Transverse colon (tissue), 4 donors: ENCODE results near the gene GABBR2. TPM values are rescaled to one million over a fixed set of nuclear protein-coding genes. Genes with fewer than 3 reads are reported as not detected.

ENCODE experiments used
- DNase-seq: peaks from one replicate; pipeline ENCODE4 v3.0.0-alpha.2; 2019
- H3K27ac ChIP-seq, 4 donors: fragments of 200-600 bp; sonication (generic); 2 replicates each; pipeline ENCODE4 v1.5.1; 2016 to 2018; ENCODE audit warnings: inconsistent platforms in 4 of 4
- H3K27me3 ChIP-seq: fragments of 200-600 bp; sonication (generic); 2 replicates; pipeline ENCODE4 v1.5.1; 2017; ENCODE audit warnings: inconsistent platforms
- H3K36me3 ChIP-seq, 4 donors: fragments of 200-600 bp; sonication (generic); 2 replicates each; pipeline ENCODE4 v1.5.1; 2017 to 2019; ENCODE audit warnings: inconsistent platforms in 4 of 4
- H3K4me1 ChIP-seq, 4 donors: fragments of 200-600 bp; sonication (generic); 2 replicates each; pipeline ENCODE4 v1.5.1; 2017 to 2020; ENCODE audit warnings: inconsistent platforms in 4 of 4
- H3K4me3 ChIP-seq, 4 donors: fragments of 200-600 bp; sonication (generic); 1 replicate in 1 of 4; 2 replicates in 3 of 4; pipeline versions ENCODE4 v1.5.1 to v1.6.1; 2017 to 2019; ENCODE audit warnings: inconsistent platforms in 4 of 4
- H3K9me3 ChIP-seq, 2 donors: fragments of 200-600 bp; sonication (generic); 2 replicates each; pipeline ENCODE4 v1.5.1; 2017 to 2019; ENCODE audit warnings: inconsistent platforms in 2 of 2
- CTCF ChIP-seq, 5 experiments: fragments of 200-600 bp in 3 of 5; fragments of 450-650 bp in 2 of 5; sonication (generic) in 3 of 5; IDR thresholded peaks; 1 replicate in 2 of 5; 2 replicates in 3 of 5; pipeline ENCODE4 v1.5.1; 2016 to 2017; ENCODE audit warnings: antibody characterized with exemption in 5 of 5, inconsistent platforms in 3 of 5, mild to moderate bottlenecking in 2 of 5, moderate library complexity in 1 of 5
- EP300 ChIP-seq: sonication (generic); formaldehyde crosslinking; IDR thresholded peaks from one replicate; pipeline ENCODE4 v1.6.1; 2017; ENCODE audit warnings: antibody characterized with exemption, low read depth
- POLR2A ChIP-seq: fragments of 450-650 bp; IDR thresholded peaks from one replicate; pipeline ENCODE4 v1.6.1; 2016; ENCODE audit warnings: antibody characterized with exemption, mild to moderate bottlenecking, moderate library complexity
- POLR2AphosphoS5 ChIP-seq, 3 donors: sonication (generic); formaldehyde crosslinking; IDR thresholded peaks; one replicate each; pipeline ENCODE4 v1.6.1; 2016; ENCODE audit warnings: antibody characterized with exemption in 3 of 3
- WGBS, 2 donors: methylation state at CpG; one replicate each; pipeline ENCODE4 v1.1.5; 2018; ENCODE audit warnings: low coverage in 1 of 2; 5-methylcytosine and 5-hydroxymethylcytosine counted together
- in situ Hi-C, 4 donors: fragments of 200-750 bp; cut with MboI; loops; one replicate each; pipeline versions ENCODE4 v1.15.0 to v1.15.1; 2017; ENCODE audit warnings: low sequenced_read_pairs in 3 of 4, low pct_ligation_motif_present in 1 of 4, low pct_unique_long_range_greater_than_20kb in 1 of 4
- intact Hi-C: fragments of 100-400 bp; cut with DNase I; formaldehyde crosslinking; loops from one replicate; pipeline ENCODE4 v1.15.1; 2023; ENCODE audit warnings: low total_unique reads
- total RNA-seq, 4 donors: library from RNA; depleted of rRNA; stranded (reverse); fragments of >200 nt; gene quantifications; one replicate each; pipeline ENCODE4 v1.1.0, GENCODE V29; 2016

Gene GABBR2
- total RNA-seq, 4 donors from 2014 or later = not detected

- Histone ChIP-seq H3K36me3 (no peaks in the 10 kb centered on the region), H3K27me3 (no peaks in the 10 kb centered on the region), H3K4me3 (no peak overlapping the region), H3K9me3 (no peaks in the 10 kb centered on the region), H3K27ac (no peak overlapping the region), H3K4me1 (no peaks in the 10 kb centered on the region)
- intact Hi-C loops (no loop called here), in situ Hi-C loops (no loop called here)
- TF ChIP-seq POLR2A = no peak
- TF ChIP-seq POLR2AphosphoS5 (IDR thresholded peaks at IDR 0.05) = no peak
- TF ChIP-seq CTCF (IDR thresholded peaks at IDR 0.05) = no peak
- TF ChIP-seq EP300 = no peak
- WGBS, 2 donors = 84% methylated on average over 3 of the region's 3 CpGs; no CpG with 5 or more reads in 1 of the 2 donors
- DNase-seq = no peak
Measured at GRCh38 chr9:98640394-98640793, 68.3 kb downstream of the GABBR2 start.

- TF ChIP-seq POLR2A (no peak), EP300 (no peak), POLR2AphosphoS5 (IDR thresholded peaks at IDR 0.05) (no peak), CTCF (IDR thresholded peaks at IDR 0.05) (no peak)
Measured at GRCh38 chr9:98639133-98639532, 69.6 kb downstream of the GABBR2 start.

GRCh38 chr9:98637381-98637780 is 71.4 kb downstream of the GABBR2 start:
- Histone ChIP-seq H3K9me3 (no peaks in the 10 kb centered on the region), H3K36me3 (no peaks in the 10 kb centered on the region), H3K4me1 (no peaks in the 10 kb centered on the region), H3K27ac (no peak overlapping the region), H3K4me3 (no peak overlapping the region), H3K27me3 (no peaks in the 10 kb centered on the region)
- intact Hi-C loops (no loop called here), in situ Hi-C loops (no loop called here)
- WGBS, 2 donors = 83 to 96% methylated on average over 1 of the region's 1 CpG
- TF ChIP-seq POLR2AphosphoS5 (IDR thresholded peaks at IDR 0.05) = no peak
- TF ChIP-seq POLR2A = no peak
- TF ChIP-seq CTCF (IDR thresholded peaks at IDR 0.05) = no peak
- TF ChIP-seq EP300 = no peak
- DNase-seq = no peak

More at GRCh38 chr9:98639133-98639532, 69.6 kb downstream of the GABBR2 start:
- no peak overlapping the region for H3K27ac ChIP-seq
- DNase-seq = no peak
- no peaks in the 10 kb centered on the region for H3K27me3 ChIP-seq
- H3K9me3 ChIP-seq = no peaks in the 10 kb centered on the region
- WGBS, 2 donors = 63 to 72% methylated on average over 1 of the region's 1 CpG
- H3K36me3 ChIP-seq = no peaks in the 10 kb centered on the region
- in situ Hi-C loops (no loop called here), intact Hi-C loops (no loop called here)
- H3K4me3 ChIP-seq = no peak overlapping the region
- no peaks in the 10 kb centered on the region for H3K4me1 ChIP-seq

- no peak for TF ChIP-seq EP300
- TF ChIP-seq POLR2A = no peak
- no peak for TF ChIP-seq POLR2AphosphoS5 (IDR thresholded peaks at IDR 0.05)
- TF ChIP-seq CTCF (IDR thresholded peaks at IDR 0.05) = no peak
- Histone ChIP-seq H3K4me3 (no peak overlapping the region), H3K27ac (no peak overlapping the region), H3K27me3 (no peaks in the 10 kb centered on the region), H3K4me1 (no peaks in the 10 kb centered on the region), H3K9me3 (no peaks in the 10 kb centered on the region), H3K36me3 (no peaks in the 10 kb centered on the region)
- intact Hi-C loops (no loop called here), in situ Hi-C loops (no loop called here)
- no peak for DNase-seq
- WGBS, 2 donors = 83 to 100% methylated on average over 1 to 2 of the region's 2 CpGs
Measured at GRCh38 chr9:98635374-98635773, 73.4 kb downstream of the GABBR2 start.
